Measurements from ENCODE around the gene HOXB2. TPM values are rescaled to one million over a fixed set of nuclear protein-coding genes. Genes with fewer than 3 reads are reported as not detected.

HOXB2 gene
- total RNA-seq, 3 donors from 2014 or later (not counting 1 experiment from before 2014, with no cell fraction given) = 21.6 to 30.5 (median 24.7) TPM

- Mint-ChIP-seq H3K36me3 (no peaks in the 10 kb centered on the region), H3K4me1 (peaks cover 6 to 12% of the 10 kb centered on the region in 2 donors), H3K4me3 (no peak overlapping the region), H3K9me3 (no peaks in the 10 kb centered on the region), H3K27me3 (ENCODE audit: low read depth in 2 of 2) (peaks cover 17 to 34% of the 10 kb centered on the region in 2 donors), H3K27ac (no peak overlapping the region)
- no peak overlapping the region for H3K27ac ChIP-seq (ENCODE audit: low read length)
- TF ChIP-seq CTCF (IDR thresholded peaks at IDR 0.05) = no peak
- intact Hi-C loops (cut with micrococcal nuclease) = loop anchor here (2.0 kb wide), 1 partner anchor 14 kb away; no protein-coding TSS in a partner anchor
- H3K4me1 ChIP-seq (ENCODE audit: control insufficient read depth, insufficient read depth, low read length) = peaks cover 7% of the 10 kb centered on the region
- no peak overlapping the region for H3K4me3 ChIP-seq (ENCODE audit: low read length)
- no peaks in the 10 kb centered on the region for H3K9me3 ChIP-seq (ENCODE audit: control insufficient read depth, insufficient read depth, low read length)
- peaks cover 12% of the 10 kb centered on the region for H3K27me3 ChIP-seq (ENCODE audit: control insufficient read depth, insufficient read depth, low read length)
- no peaks in the 10 kb centered on the region for H3K36me3 ChIP-seq (ENCODE audit: control insufficient read depth, insufficient read depth, low read length)
- WGBS (ENCODE audit: insufficient coverage) = 97% methylated on average over 10 of the region's 11 CpGs
- no peak for DNase-seq
- ATAC-seq = peak in 1 of 3 donors; percentile 15
Measured at GRCh38 chr17:48528936-48529682, 15.8 kb downstream of the HOXB2 start.

- no peak overlapping the region for H3K27ac ChIP-seq (ENCODE audit: low read length)
- Mint-ChIP-seq H3K27ac (no peak overlapping the region), H3K9me3 (no peaks in the 10 kb centered on the region), H3K4me3 (no peak overlapping the region), H3K36me3 (no peaks in the 10 kb centered on the region), H3K4me1 (peaks cover 6 to 12% of the 10 kb centered on the region in 2 donors), H3K27me3 (ENCODE audit: low read depth in 2 of 2) (peaks cover 25 to 40% of the 10 kb centered on the region in 2 donors)
- no peak overlapping the region for H3K4me3 ChIP-seq (ENCODE audit: low read length)
- no peaks in the 10 kb centered on the region for H3K9me3 ChIP-seq (ENCODE audit: control insufficient read depth, insufficient read depth, low read length)
- WGBS (ENCODE audit: insufficient coverage) = 79% methylated on average over 7 of the region's 7 CpGs
- no peaks in the 10 kb centered on the region for H3K36me3 ChIP-seq (ENCODE audit: control insufficient read depth, insufficient read depth, low read length)
- no peak for DNase-seq
- intact Hi-C loops (cut with micrococcal nuclease) = loop anchor here (2.0 kb wide), 1 partner anchor 14 kb away; no protein-coding TSS in a partner anchor
- H3K4me1 ChIP-seq (ENCODE audit: control insufficient read depth, insufficient read depth, low read length) = peaks cover 7% of the 10 kb centered on the region
- H3K27me3 ChIP-seq (ENCODE audit: control insufficient read depth, insufficient read depth, low read length) = peaks cover 12% of the 10 kb centered on the region
- no peak for ATAC-seq
- TF ChIP-seq CTCF (IDR thresholded peaks at IDR 0.05) = no peak
Measured at GRCh38 chr17:48528153-48528935, 16.6 kb downstream of the HOXB2 start.

GRCh38 chr17:48527547-48527932 lies 17.4 kb downstream of the HOXB2 start:
- intact Hi-C loops (cut with micrococcal nuclease) = no loop called here
- Mint-ChIP-seq H3K27me3 (ENCODE audit: low read depth in 2 of 2) (peaks cover 33 to 43% of the 10 kb centered on the region in 2 donors), H3K4me1 (peaks cover 6 to 12% of the 10 kb centered on the region in 2 donors), H3K4me3 (peak overlapping the region; percentile 62), H3K9me3 (no peaks in the 10 kb centered on the region), H3K27ac (no peak overlapping the region), H3K36me3 (no peaks in the 10 kb centered on the region)
- Histone ChIP-seq H3K9me3 (ENCODE audit: control insufficient read depth, insufficient read depth, low read length) (no peaks in the 10 kb centered on the region), H3K4me3 (ENCODE audit: low read length) (no peak overlapping the region), H3K4me1 (ENCODE audit: control insufficient read depth, insufficient read depth, low read length) (peaks cover 7% of the 10 kb centered on the region), H3K27ac (ENCODE audit: low read length) (no peak overlapping the region), H3K36me3 (ENCODE audit: control insufficient read depth, insufficient read depth, low read length) (no peaks in the 10 kb centered on the region), H3K27me3 (ENCODE audit: control insufficient read depth, insufficient read depth, low read length) (peaks cover 12% of the 10 kb centered on the region)
- WGBS (ENCODE audit: insufficient coverage) = 91% methylated on average over 10 of the region's 14 CpGs
- no peak for TF ChIP-seq CTCF (IDR thresholded peaks at IDR 0.05)
- ATAC-seq (no peak), DNase-seq (no peak)
